GM21723 (cell line): Measurements from ENCODE around the gene TRAPPC2.
A peak's percentile ranks its signal among the peaks of the same experiment; 100 is the strongest.
"Not testable (repeated sequence)": the region's sequence is repeated elsewhere in the genome, so short reads cannot be mapped to it uniquely, and the experiment has no call there.

ENCODE experiments used
- ATAC-seq: cut with Tn5 transposase; IDR thresholded peaks from one replicate; pipeline ENCODE4 v1.9.1; 2021; ENCODE audit warnings: mild to moderate bottlenecking, moderate library complexity; ENCODE audit not compliant: unreplicated experiment

The TRAPPC2 gene

GRCh38 chrX:13699183-13699826 is 35.1 kb downstream of the TRAPPC2 start:
- ATAC-seq, result peak; percentile 65

GRCh38 chrX:13698432-13698831 is 36.0 kb downstream of the TRAPPC2 start:
- no peak for ATAC-seq

- no peak for ATAC-seq
Measured at GRCh38 chrX:13697976-13698375, 36.4 kb downstream of the TRAPPC2 start.

GRCh38 chrX:13697455-13697854 is 37.0 kb downstream of the TRAPPC2 start:
- peak; percentile 53 for ATAC-seq

GRCh38 chrX:13695601-13696115 is 38.8 kb downstream of the TRAPPC2 start:
- no peak for ATAC-seq

GRCh38 chrX:13694983-13695382 is 39.4 kb downstream of the TRAPPC2 start:
- no peak for ATAC-seq

GRCh38 chrX:13694359-13694758 is 40.1 kb downstream of the TRAPPC2 start:
- no peak for ATAC-seq

GRCh38 chrX:13693341-13693961 is 41.0 kb downstream of the TRAPPC2 start:
- no peak for ATAC-seq

- no peak for ATAC-seq
Measured at GRCh38 chrX:13692771-13693231, 41.6 kb downstream of the TRAPPC2 start.

GRCh38 chrX:13691841-13692371 is 42.5 kb downstream of the TRAPPC2 start:
- no peak for ATAC-seq

GRCh38 chrX:13690836-13691235 is 43.6 kb downstream of the TRAPPC2 start:
- no peak for ATAC-seq

- ATAC-seq, result no peak
Measured at GRCh38 chrX:13689741-13690211, 44.6 kb downstream of the TRAPPC2 start.

- peak; percentile 81 for ATAC-seq
Measured at GRCh38 chrX:13688958-13689740, 45.3 kb downstream of the TRAPPC2 start, which contains the start of gene RAB9A. Gene RAB9A (plus strand): TSS chrX:13689128. CDS start chrX:13708747, 19,619 bp downstream.

GRCh38 chrX:13688384-13688957 is 45.9 kb downstream of the TRAPPC2 start:
- peak; percentile 17 for ATAC-seq

- ATAC-seq, result no peak
Measured at GRCh38 chrX:13687203-13687602, 47.2 kb downstream of the TRAPPC2 start.

- ATAC-seq, result no peak
Measured at GRCh38 chrX:13685126-13685763, 49.2 kb downstream of the TRAPPC2 start.

GRCh38 chrX:13684361-13684760 is 50.1 kb downstream of the TRAPPC2 start:
- no peak for ATAC-seq

- no peak for ATAC-seq
Measured at GRCh38 chrX:13681595-13681994, 52.8 kb downstream of the TRAPPC2 start.

GRCh38 chrX:13679700-13680099 is 54.7 kb downstream of the TRAPPC2 start:
- ATAC-seq, result not testable (repeated sequence)

- no peak for ATAC-seq
Measured at GRCh38 chrX:13676885-13677284, 57.5 kb downstream of the TRAPPC2 start.
